ENCODE results near the gene GCGR.

GCGR gene

GRCh38 chr17:81803728-81804558 lies at the start of gene GCGR:
Gene GCGR, plus strand, starts transcription at chr17:81804150. Its CDS starts 4,869 bp downstream, at chr17:81809019.
- DNase-seq (ENCODE audit: low spot score) = no peak

- no peak for DNase-seq (ENCODE audit: low spot score)
These were observed 11.0 kb upstream of the GCGR start for GRCh38 chr17:81792675-81793615.

DNA sequence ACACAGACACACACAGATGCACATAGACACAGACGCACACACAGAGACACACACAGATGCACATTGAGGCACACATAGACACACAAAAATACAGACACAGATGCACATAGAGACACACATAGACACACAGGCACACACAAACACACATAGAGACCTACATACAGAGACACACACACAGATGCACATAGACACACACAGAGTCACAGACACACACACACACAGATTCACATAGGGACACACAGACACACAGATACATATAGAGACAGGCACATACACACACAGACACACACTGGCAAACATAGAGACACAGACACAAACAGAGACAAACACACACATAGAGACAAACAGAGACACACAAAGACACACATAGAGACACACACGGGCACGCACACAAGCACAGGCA lies 9.9 kb upstream of the GCGR start:
- no peak for DNase-seq (ENCODE audit: low spot score)

DNA sequence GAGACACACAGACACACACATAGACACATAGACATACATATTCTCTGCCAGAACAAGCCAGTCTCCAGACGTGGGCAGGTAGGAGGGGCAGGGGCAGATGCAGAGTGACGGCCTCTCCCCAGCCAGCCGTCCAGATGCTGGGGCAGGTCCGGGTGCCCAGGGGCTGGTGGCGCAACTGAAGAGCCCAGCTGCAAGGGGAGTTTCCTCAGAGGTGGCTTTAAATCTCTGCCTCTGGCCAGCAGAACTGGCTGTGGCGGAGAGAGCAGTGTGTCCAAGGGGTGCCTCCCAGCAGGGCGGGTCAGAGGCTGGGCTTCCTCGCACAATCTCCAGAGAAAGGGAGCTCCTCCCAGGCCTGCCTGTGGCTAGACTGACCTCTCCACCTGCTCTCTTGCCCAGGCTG lies 9.4 kb upstream of the GCGR start:
- no peak for DNase-seq (ENCODE audit: low spot score)

- DNase-seq (ENCODE audit: low spot score) = no peak
These were observed 2.6 kb upstream of the GCGR start for GRCh38 chr17:81801327-81801726.

GRCh38 chr17:81802048-81802758 lies 1.7 kb upstream of the GCGR start:
- DNase-seq (ENCODE audit: low spot score) = no peak

DNA sequence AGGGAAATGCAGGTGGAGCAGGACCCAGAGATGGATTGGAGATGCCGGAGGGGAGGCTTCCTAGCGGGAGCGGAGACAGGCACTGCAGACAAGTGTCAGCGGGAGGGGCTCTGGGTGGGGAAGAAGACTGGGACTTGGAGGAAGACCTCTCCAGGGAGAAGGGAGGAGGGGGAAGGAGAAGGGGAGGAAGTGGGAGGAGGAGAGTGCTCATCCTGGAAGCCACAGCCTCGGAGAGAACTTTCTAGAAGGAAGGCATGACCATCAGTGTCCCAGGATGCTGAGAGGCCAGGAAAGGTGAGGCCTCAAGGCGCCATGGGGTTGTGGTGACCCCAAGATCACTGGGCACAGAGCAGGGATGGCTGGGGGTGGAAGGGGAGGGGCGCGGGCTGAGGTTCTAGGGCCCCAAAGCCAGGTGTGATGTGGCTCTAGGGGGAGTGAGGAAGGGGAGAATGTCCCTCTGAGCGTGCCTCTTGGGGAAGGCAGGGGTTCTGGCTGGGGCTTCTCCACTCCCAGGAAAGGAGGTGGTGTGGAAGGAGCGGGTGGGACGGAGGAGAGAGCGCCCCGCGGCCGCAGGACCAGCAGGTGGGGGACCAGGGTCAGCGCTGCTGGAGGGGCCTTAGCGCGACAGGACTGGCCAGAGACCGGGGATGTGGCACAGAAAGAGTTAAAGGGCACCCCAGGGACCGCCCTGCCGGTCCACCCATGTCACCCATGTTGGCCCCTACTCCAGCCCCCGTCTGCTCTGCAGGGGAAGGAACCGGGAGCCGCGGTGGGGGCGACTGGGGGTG lies 900 bp upstream of the GCGR start:
- no peak for DNase-seq (ENCODE audit: low spot score)

DNA sequence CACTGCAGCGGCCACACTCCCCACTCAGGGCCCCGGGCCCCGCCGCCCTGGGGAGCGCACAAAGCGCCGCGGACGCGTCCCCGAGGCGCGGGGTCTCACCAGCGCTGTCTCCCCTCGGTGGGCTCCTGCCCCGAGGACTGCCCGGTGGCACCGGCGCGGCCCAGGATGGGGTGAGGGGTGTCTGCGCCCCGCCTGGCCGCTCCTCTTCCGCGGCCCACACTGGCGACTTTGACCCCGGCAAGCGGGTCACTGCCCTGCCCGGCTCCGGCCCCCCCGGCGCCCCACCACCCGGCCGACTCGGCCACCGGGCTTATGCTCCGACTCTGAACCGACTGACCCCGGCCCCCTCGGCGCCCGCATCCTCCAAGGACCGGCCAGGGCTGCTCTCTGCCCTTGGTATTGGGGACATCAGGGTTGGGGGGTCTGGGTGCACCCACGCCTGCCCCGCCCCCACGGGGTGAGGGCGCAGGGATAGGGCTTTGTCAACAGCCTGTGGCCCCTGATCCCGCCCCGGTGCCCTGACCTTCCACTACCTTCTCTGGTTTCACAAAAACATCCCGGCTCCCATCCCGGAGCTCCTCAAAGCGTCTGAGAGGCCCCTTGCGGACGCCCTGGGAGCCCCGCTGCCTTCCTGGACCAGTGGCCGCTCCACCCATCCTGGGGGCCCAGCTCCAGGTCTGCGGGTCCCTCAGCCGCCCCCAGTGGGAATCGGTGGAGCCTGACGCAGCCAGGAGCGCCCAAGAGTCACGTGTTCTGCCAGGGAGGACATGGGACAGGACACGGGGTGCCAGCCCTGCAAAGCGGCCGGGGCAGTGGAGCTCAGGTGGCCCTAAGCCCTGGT lies 829 bp downstream of the GCGR start:
- DNase-seq (ENCODE audit: low spot score) = no peak

- DNase-seq (ENCODE audit: low spot score) = no peak
These were observed 1.9 kb downstream of the GCGR start for GRCh38 chr17:81805707-81806460.

DNA sequence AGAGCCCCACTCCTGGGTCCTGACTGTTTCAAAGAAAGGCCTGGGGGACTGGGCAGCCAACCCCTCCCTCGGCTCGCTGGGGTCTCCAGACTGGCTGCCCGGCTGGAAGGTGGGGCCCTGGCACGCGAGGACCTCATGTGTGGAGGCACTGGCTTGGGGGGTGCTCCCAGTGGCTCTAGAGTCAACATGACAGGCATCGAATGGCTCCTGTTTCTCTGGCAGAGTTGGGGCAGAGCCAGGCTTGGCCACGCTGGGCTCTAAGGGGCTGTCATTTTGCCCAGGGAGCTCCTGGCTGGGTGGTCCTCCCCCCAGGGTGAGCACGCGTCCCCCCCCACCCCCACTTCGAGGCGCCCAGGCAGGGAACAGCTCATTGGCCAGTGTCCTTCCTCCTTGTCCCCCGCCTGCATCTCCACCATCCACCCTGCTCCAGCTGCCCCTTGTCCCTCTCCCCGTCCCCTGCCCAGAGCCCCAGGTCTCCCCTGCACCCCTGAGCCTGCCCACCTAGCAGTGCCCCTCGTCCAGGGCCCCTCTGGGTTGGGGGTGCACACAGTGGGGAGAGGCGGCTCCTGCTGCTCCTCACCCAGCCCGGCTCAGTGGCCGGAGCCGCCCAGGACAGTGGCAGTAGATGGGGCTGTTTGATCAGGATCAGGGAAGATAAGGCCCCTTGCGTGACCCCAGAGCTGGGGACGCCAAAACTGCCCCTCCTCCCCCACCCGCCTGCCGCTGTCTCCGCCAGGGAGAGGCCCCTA lies 2.7 kb downstream of the GCGR start:
- no peak for DNase-seq (ENCODE audit: low spot score)

DNA sequence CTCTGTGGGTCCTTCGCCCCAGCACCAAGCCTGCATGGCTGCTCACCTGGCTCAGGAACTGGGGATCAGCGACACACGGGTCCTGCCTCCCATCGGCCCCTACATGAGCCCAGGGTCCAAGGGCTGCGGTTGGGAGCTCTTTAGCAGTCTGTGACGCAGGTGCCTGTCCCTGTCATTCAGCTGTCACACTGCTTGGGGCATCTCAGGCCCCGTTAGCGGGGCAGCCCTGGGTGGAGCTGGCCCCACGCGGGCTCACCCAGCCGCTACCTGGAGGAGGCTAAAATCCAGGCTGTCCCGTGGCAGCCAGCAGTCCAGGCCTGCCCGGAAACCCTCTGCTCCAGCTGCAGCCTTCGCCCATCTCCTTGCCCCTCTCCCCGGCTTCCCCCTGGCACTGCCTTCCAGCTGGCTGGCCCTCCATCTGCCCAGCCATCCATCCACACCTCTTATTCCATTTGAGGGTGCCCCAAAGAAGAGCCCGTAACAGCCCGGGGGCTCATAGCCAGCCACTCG lies 3.3 kb downstream of the GCGR start:
- DNase-seq (ENCODE audit: low spot score) = no peak

- no peak for DNase-seq (ENCODE audit: low spot score)
These were observed 3.9 kb downstream of the GCGR start for GRCh38 chr17:81807839-81808238.

GRCh38 chr17:81808778-81809555 lies 5.0 kb downstream of the GCGR start:
- DNase-seq (ENCODE audit: low spot score) = no peak

GRCh38 chr17:81809556-81809998 lies 5.6 kb downstream of the GCGR start:
- DNase-seq (ENCODE audit: low spot score) = no peak

GRCh38 chr17:81810476-81810875 lies 6.5 kb downstream of the GCGR start:
- no peak for DNase-seq (ENCODE audit: low spot score)

DNA sequence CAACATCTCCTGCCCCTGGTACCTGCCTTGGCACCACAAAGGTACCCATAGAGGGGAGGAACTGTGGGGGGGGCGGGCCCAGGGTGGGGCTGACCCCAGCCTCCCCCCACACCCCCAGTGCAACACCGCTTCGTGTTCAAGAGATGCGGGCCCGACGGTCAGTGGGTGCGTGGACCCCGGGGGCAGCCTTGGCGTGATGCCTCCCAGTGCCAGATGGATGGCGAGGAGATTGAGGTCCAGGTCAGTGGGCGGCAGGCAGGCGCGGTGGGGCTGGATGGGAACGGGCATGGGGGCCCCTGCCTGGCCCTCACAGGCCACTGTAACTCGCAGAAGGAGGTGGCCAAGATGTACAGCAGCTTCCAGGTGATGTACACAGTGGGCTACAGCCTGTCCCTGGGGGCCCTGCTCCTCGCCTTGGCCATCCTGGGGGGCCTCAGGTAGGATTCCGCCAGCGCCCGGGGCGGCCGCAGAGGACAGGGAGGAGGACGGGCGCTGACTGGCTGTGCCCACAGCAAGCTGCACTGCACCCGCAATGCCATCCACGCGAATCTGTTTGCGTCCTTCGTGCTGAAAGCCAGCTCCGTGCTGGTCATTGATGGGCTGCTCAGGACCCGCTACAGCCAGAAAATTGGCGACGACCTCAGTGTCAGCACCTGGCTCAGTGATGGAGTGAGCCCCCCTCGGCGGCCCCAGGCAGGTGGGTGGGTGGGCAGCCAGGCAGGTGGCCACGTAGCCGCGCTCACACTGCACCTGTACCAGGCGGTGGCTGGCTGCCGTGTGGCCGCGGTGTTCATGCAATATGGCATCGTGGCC lies 7.1 kb downstream of the GCGR start:
- DNase-seq (ENCODE audit: low spot score) = no peak

All from kidney tubule cell (primary cell).